ENCODE results near the gene DYNC1LI1.
"Not testable (repeated sequence)": the region's sequence is repeated elsewhere in the genome, so short reads cannot be mapped to it uniquely, and the experiment has no call there.

Gene DYNC1LI1

GRCh38 chr3:32578669-32579068, 8.0 kb upstream of the DYNC1LI1 start:
- not testable (repeated sequence) for DNase-seq

- no peak for DNase-seq
These were observed 7.2 kb upstream of the DYNC1LI1 start for GRCh38 chr3:32577581-32578556.

GRCh38 chr3:32577174-32577573, 6.5 kb upstream of the DYNC1LI1 start:
- DNase-seq: no peak

GRCh38 chr3:32575451-32576113, 4.9 kb upstream of the DYNC1LI1 start:
- no peak for DNase-seq

- peak; percentile 60 to 87 for DNase-seq
These were observed 481 bp upstream of the DYNC1LI1 start for GRCh38 chr3:32571192-32571485.

- DNase-seq: peak; percentile 34 to 79
These were observed 878 bp downstream of the DYNC1LI1 start for GRCh38 chr3:32569540-32570420.

- DNase-seq: no peak
These were observed 1.7 kb downstream of the DYNC1LI1 start for GRCh38 chr3:32568953-32569352.

GRCh38 chr3:32564195-32564594, 6.5 kb downstream of the DYNC1LI1 start:
- no peak for DNase-seq

GRCh38 chr3:32562640-32563039, 8.0 kb downstream of the DYNC1LI1 start:
- DNase-seq: no peak

GRCh38 chr3:32557640-32558352, 12.9 kb downstream of the DYNC1LI1 start:
- DNase-seq: peak; percentile 17 to 61

- DNase-seq: no peak
These were observed 14.3 kb downstream of the DYNC1LI1 start for GRCh38 chr3:32556332-32556731.

GRCh38 chr3:32553973-32554372, 16.7 kb downstream of the DYNC1LI1 start:
- DNase-seq: no peak

- no peak for DNase-seq
These were observed 17.2 kb downstream of the DYNC1LI1 start for GRCh38 chr3:32553459-32553858.

- DNase-seq: no peak
These were observed 18.6 kb downstream of the DYNC1LI1 start for GRCh38 chr3:32552013-32552412.

- no peak for DNase-seq
These were observed 19.2 kb downstream of the DYNC1LI1 start for GRCh38 chr3:32551496-32551895.

- DNase-seq: peak in 1 of 2 experiments; percentile 15
These were observed 19.6 kb downstream of the DYNC1LI1 start for GRCh38 chr3:32551087-32551486.

GRCh38 chr3:32545305-32545704, 25.4 kb downstream of the DYNC1LI1 start:
- no peak for DNase-seq

- no peak for DNase-seq
These were observed 25.8 kb downstream of the DYNC1LI1 start for GRCh38 chr3:32544894-32545293.

- DNase-seq: no peak
These were observed 27.9 kb downstream of the DYNC1LI1 start for GRCh38 chr3:32542807-32543206.

GRCh38 chr3:32540899-32541298, 29.8 kb downstream of the DYNC1LI1 start:
- no peak for DNase-seq

GRCh38 chr3:32532434-32532833, 38.2 kb downstream of the DYNC1LI1 start:
- DNase-seq: no peak

- no peak for DNase-seq
These were observed 39.5 kb downstream of the DYNC1LI1 start for GRCh38 chr3:32531010-32531647.

Measured in NCI-H526 (cell line).